Measurements from ENCODE around the gene ASPHD1.

DNA sequence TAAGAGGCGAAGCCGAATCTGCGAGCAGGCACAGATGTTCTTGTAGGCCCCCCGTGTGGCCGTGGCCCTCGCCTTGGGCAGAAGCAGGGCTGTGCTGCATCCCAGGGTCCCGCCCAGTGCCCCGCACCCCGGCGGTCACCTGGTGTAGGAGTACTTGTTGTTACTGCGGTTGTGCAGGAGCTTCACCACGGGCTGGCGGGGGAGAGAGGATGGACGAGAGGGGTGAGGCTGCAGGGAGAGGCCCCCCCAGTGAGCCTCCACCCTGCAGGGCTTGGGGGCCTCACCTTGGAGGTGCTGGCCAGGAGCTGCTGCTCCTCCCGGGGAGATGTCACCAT lies 11.4 kb downstream of the ASPHD1 start:
- TF ChIP-seq, protein P1, sequence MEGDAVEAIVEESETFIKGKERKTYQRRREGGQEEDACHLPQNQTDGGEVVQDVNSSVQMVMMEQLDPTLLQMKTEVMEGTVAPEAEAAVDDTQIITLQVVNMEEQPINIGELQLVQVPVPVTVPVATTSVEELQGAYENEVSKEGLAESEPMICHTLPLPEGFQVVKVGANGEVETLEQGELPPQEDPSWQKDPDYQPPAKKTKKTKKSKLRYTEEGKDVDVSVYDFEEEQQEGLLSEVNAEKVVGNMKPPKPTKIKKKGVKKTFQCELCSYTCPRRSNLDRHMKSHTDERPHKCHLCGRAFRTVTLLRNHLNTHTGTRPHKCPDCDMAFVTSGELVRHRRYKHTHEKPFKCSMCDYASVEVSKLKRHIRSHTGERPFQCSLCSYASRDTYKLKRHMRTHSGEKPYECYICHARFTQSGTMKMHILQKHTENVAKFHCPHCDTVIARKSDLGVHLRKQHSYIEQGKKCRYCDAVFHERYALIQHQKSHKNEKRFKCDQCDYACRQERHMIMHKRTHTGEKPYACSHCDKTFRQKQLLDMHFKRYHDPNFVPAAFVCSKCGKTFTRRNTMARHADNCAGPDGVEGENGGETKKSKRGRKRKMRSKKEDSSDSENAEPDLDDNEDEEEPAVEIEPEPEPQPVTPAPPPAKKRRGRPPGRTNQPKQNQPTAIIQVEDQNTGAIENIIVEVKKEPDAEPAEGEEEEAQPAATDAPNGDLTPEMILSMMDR (IDR thresholded peaks at IDR 0.05): no peak
- TF ChIP-seq, protein P2, sequence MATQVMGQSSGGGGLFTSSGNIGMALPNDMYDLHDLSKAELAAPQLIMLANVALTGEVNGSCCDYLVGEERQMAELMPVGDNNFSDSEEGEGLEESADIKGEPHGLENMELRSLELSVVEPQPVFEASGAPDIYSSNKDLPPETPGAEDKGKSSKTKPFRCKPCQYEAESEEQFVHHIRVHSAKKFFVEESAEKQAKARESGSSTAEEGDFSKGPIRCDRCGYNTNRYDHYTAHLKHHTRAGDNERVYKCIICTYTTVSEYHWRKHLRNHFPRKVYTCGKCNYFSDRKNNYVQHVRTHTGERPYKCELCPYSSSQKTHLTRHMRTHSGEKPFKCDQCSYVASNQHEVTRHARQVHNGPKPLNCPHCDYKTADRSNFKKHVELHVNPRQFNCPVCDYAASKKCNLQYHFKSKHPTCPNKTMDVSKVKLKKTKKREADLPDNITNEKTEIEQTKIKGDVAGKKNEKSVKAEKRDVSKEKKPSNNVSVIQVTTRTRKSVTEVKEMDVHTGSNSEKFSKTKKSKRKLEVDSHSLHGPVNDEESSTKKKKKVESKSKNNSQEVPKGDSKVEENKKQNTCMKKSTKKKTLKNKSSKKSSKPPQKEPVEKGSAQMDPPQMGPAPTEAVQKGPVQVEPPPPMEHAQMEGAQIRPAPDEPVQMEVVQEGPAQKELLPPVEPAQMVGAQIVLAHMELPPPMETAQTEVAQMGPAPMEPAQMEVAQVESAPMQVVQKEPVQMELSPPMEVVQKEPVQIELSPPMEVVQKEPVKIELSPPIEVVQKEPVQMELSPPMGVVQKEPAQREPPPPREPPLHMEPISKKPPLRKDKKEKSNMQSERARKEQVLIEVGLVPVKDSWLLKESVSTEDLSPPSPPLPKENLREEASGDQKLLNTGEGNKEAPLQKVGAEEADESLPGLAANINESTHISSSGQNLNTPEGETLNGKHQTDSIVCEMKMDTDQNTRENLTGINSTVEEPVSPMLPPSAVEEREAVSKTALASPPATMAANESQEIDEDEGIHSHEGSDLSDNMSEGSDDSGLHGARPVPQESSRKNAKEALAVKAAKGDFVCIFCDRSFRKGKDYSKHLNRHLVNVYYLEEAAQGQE (IDR thresholded peaks at IDR 0.05; ENCODE audit: low read depth, low read length): no peak
- TF ChIP-seq EP300 (IDR thresholded peaks at IDR 0.05; ENCODE audit: borderline replicate concordance in 1 of 2, low read depth in 1 of 2, low read length in 1 of 2): no peak
- no peak for TF ChIP-seq RAD21 (IDR thresholded peaks at IDR 0.05; ENCODE audit: low read length)
- TF ChIP-seq JUND (IDR thresholded peaks at IDR 0.05): no peak
- TF ChIP-seq TEAD4 (IDR thresholded peaks at IDR 0.05; ENCODE audit: borderline replicate concordance, insufficient read depth): no peak
- no peak for TF ChIP-seq FOXM1 (IDR thresholded peaks at IDR 0.05; ENCODE audit: low read depth)

Measured in SK-N-SH (cell line).